HepG2 (cell line): Measurements from ENCODE around the gene TRPC1. TPM values are rescaled to one million over a fixed set of nuclear protein-coding genes. Genes with fewer than 3 reads are reported as not detected.

Experiments
- AGO1 ChIP-seq: fragments of 200-400 bp; formaldehyde crosslinking; IDR thresholded peaks from 2 replicates; pipeline ENCODE4 v1.6.1; 2017; ENCODE audit warnings: mild to moderate bottlenecking, low read depth, low read length, moderate library complexity; ENCODE audit not compliant: poor library complexity, severe bottlenecking
- ARHGAP35 ChIP-seq: sonication (generic); formaldehyde crosslinking; IDR thresholded peaks from 2 replicates; pipeline ENCODE4 v1.9.0; 2022; ENCODE audit warnings: mild to moderate bottlenecking, inconsistent platforms, moderate library complexity, missing genetic modification reagents, borderline replicate concordance
- CENPT ChIP-seq: sonication (generic); formaldehyde crosslinking; IDR thresholded peaks from 2 replicates; pipeline ENCODE4 v1.8.0; 2022; ENCODE audit warnings: low read depth, mild to moderate bottlenecking, moderate library complexity, missing genetic modification reagents
- DNMT1 ChIP-seq: sonication (generic); formaldehyde crosslinking; IDR thresholded peaks from 2 replicates; pipeline ENCODE4 v1.5.1; 2020; ENCODE audit warnings: mild to moderate bottlenecking, missing genetic modification reagents
- GATAD2A ChIP-seq: IDR thresholded peaks from 2 replicates; pipeline ENCODE4 v1.6.1; 2016
- LRRFIP1 ChIP-seq: sonication (generic); formaldehyde crosslinking; conservative IDR thresholded peaks from 2 replicates; pipeline ENCODE4 v1.4.0; 2020; ENCODE audit warnings: missing genetic modification reagents
- MED13 ChIP-seq: sonication (generic); formaldehyde crosslinking; IDR thresholded peaks from 2 replicates; pipeline ENCODE4 v1.5.0; 2020; ENCODE audit warnings: missing genetic modification reagents
- MIER2 ChIP-seq: IDR thresholded peaks from 2 replicates; pipeline ENCODE4 v1.6.1; 2016; ENCODE audit warnings: missing biosample characterization, missing genetic modification reagents
- NFE2L1 ChIP-seq: sonication (generic); formaldehyde crosslinking; IDR thresholded peaks from 2 replicates; pipeline ENCODE4 v1.4.0; 2020; ENCODE audit warnings: missing genetic modification reagents, mild to moderate bottlenecking, borderline replicate concordance
- PHF20 ChIP-seq: sonication (generic); formaldehyde crosslinking; IDR thresholded peaks from 2 replicates; pipeline ENCODE4 v1.5.0; 2020; ENCODE audit warnings: mild to moderate bottlenecking, missing genetic modification reagents
- RBM39 ChIP-seq: fragments of 200-400 bp; formaldehyde crosslinking; IDR thresholded peaks from one replicate; pipeline ENCODE4 v1.6.1; 2018; ENCODE audit warnings: antibody characterized with exemption, mild to moderate bottlenecking, low read depth, low read length; ENCODE audit not compliant: poor library complexity, severe bottlenecking
- RNF2 ChIP-seq: fragments of 450-650 bp; conservative IDR thresholded peaks from 2 replicates; pipeline ENCODE4 v1.6.1; 2016; ENCODE audit warnings: low read depth
- TCF12 ChIP-seq, 2 experiments: fragments of 450-650 bp in 1 of 2; sonication (generic) in 1 of 2; formaldehyde crosslinking in 1 of 2; IDR thresholded peaks; 2 replicates each; pipeline versions ENCODE4 v1.6.1 to v1.8.0; 2017 to 2022; ENCODE audit warnings: antibody characterized with exemption in 1 of 2, mild to moderate bottlenecking in 1 of 2, missing genetic modification reagents in 1 of 2, moderate library complexity in 1 of 2
- TFE3 ChIP-seq: IDR thresholded peaks from 2 replicates; pipeline ENCODE4 v1.6.1; 2016
- ZNF274 ChIP-seq: sonication (generic); formaldehyde crosslinking; IDR thresholded peaks from 2 replicates; pipeline ENCODE4 v1.5.1; 2020; ENCODE audit warnings: mild to moderate bottlenecking, missing genetic modification reagents
- ZNF335 ChIP-seq: sonication (generic); formaldehyde crosslinking; IDR thresholded peaks from 2 replicates; pipeline ENCODE4 v1.4.0; 2020; ENCODE audit warnings: missing genetic modification reagents
- ZNF354B ChIP-seq: sonication (generic); formaldehyde crosslinking; IDR thresholded peaks from 2 replicates; pipeline ENCODE4 v1.8.0; 2022; ENCODE audit warnings: mild to moderate bottlenecking, missing genetic modification reagents
- ZNF691 ChIP-seq: sonication (generic); formaldehyde crosslinking; IDR thresholded peaks from 2 replicates; pipeline ENCODE4 v1.4.0; 2020; ENCODE audit warnings: missing genetic modification reagents, low read depth, mild to moderate bottlenecking, borderline replicate concordance
- ZNF747 ChIP-seq: sonication (generic); formaldehyde crosslinking; IDR thresholded peaks from 2 replicates; pipeline ENCODE4 v1.8.1; 2023; ENCODE audit warnings: missing genetic modification reagents, mild to moderate bottlenecking, borderline replicate concordance
- polyA plus RNA-seq, 8 experiments: library from polyadenylated mRNA; depleted of rRNA in 3 of 8; stranded (reverse) in 7 of 8; unstranded in 1 of 8; fragments of >200 nt; fragmentation: Illumina TruSeq in 4 of 8; extraction: Trizol in 4 of 8; gene quantifications; 2 replicates each; pipeline versions ENCODE4 v1.2.1 to v1.2.3, GENCODE V29; 2011 to 2016; ENCODE audit warnings: low read depth in 4 of 8, missing spikeins in 1 of 8, mixed read lengths in 1 of 8; ENCODE audit not compliant: insufficient read depth in 1 of 8
- total RNA-seq, 5 experiments: library from RNA; depleted of rRNA; stranded (reverse); fragments of >200 nt; fragmentation: Illumina TruSeq; extraction: Trizol; gene quantifications; 2 replicates each; pipeline ENCODE4 v1.2.3, GENCODE V29; 2016; ENCODE audit warnings: low read depth in 1 of 5
- TF ChIP-seq, protein P1 (sequence below): IDR thresholded peaks from 2 replicates; pipeline ENCODE4 v1.6.1; 2012; ENCODE audit warnings: inconsistent platforms
- TF ChIP-seq, protein P2 (sequence below): sonication (generic); formaldehyde crosslinking; IDR thresholded peaks from 2 replicates; pipeline ENCODE4 v1.8.1; 2023; ENCODE audit warnings: mild to moderate bottlenecking, inconsistent platforms, moderate library complexity, missing genetic modification reagents, borderline replicate concordance
- TF ChIP-seq, protein P3 (sequence below): sonication (generic); formaldehyde crosslinking; IDR thresholded peaks from 2 replicates; pipeline ENCODE4 v1.5.1; 2020; ENCODE audit warnings: missing genetic modification reagents, mild to moderate bottlenecking, borderline replicate concordance

Gene TRPC1
- total and polyA plus RNA-seq, 2 of the 13 experiments (the other 11 are each of a cell fraction or from before 2014, with no cell fraction given) = 10.8 to 13.1 TPM

DNA sequence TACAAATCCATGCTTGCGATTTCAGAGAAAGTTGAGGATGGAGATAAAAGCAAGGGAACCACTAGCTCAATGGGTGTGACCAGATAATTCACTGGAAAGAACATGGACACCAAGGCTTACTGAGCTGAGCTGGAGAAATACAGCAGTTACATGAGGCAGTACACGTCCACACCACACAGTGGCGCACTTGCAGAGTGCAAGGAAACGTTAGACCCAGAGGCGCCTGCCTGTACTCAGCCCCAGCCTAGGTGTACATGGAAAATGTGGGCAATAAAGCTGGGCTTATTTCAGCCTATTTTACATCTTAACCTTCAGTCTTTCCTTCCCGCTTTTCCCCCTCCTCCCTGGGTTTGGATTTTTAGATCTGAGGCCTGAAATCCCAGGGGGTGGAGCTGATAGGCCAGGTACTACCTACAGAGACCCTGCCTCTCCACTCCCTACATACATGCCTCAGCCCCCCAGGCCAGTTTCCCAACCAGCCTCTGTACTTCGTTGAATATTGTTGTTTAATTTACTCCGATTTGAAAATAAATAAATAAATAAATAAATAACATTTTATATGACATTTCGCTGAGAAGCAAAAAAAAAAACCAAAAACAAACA is 105.0 kb downstream of the TRPC1 start (continued):
- TF ChIP-seq TFE3 (CRISPR knock-in tag) = 0 out of 2 replicates have a peak, but pooled peaks have one; percentile 39
- no peak for TF ChIP-seq CENPT (CRISPR knock-in tag)
- TF ChIP-seq MED13 = no peak
- TF ChIP-seq NFE2L1 (CRISPR knock-in tag) = no peak
- TF ChIP-seq, protein P1, sequence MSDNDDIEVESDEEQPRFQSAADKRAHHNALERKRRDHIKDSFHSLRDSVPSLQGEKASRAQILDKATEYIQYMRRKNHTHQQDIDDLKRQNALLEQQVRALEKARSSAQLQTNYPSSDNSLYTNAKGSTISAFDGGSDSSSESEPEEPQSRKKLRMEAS = 0 out of 2 replicates have a peak, but pooled peaks have one; percentile 22
- TF ChIP-seq PHF20 (CRISPR knock-in tag) = no peak
- TF ChIP-seq, protein P2, sequence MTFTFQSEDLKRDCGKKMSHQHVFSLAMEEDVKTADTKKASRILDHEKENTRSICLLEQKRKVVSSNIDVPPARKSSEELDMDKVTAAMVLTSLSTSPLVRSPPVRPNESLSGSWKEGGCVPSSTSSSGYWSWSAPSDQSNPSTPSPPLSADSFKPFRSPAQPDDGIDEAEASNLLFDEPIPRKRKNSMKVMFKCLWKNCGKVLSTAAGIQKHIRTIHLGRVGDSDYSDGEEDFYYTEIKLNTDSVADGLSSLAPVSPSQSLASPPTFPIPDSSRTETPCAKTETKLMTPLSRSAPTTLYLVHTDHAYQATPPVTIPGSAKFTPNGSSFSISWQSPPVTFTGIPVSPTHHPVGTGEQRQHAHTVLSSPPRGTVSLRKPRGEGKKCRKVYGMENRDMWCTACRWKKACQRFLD (CRISPR knock-in tag) = no peak
- no peak for TF ChIP-seq ARHGAP35 (CRISPR knock-in tag)
- TF ChIP-seq AGO1 = no peak
- peak; percentile 61 for TF ChIP-seq GATAD2A (CRISPR knock-in tag)
- no peak for TF ChIP-seq ZNF274 (CRISPR knock-in tag)
- TF ChIP-seq TCF12 (IDR thresholded peaks at IDR 0.05) = no peak
- TF ChIP-seq TCF12 (CRISPR knock-in tag; IDR thresholded peaks at IDR 0.05) = no peak
- no peak for TF ChIP-seq LRRFIP1 (CRISPR knock-in tag)
- no peak for TF ChIP-seq RBM39
- no peak for TF ChIP-seq ZNF335 (CRISPR knock-in tag)
- no peak for TF ChIP-seq ZNF747 (CRISPR knock-in tag)
- TF ChIP-seq, protein P3, sequence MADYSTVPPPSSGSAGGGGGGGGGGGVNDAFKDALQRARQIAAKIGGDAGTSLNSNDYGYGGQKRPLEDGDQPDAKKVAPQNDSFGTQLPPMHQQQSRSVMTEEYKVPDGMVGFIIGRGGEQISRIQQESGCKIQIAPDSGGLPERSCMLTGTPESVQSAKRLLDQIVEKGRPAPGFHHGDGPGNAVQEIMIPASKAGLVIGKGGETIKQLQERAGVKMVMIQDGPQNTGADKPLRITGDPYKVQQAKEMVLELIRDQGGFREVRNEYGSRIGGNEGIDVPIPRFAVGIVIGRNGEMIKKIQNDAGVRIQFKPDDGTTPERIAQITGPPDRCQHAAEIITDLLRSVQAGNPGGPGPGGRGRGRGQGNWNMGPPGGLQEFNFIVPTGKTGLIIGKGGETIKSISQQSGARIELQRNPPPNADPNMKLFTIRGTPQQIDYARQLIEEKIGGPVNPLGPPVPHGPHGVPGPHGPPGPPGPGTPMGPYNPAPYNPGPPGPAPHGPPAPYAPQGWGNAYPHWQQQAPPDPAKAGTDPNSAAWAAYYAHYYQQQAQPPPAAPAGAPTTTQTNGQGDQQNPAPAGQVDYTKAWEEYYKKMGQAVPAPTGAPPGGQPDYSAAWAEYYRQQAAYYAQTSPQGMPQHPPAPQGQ (CRISPR knock-in tag) = no peak
- TF ChIP-seq ZNF691 (CRISPR knock-in tag) = no peak
- TF ChIP-seq ZNF354B = no peak
- TF ChIP-seq RNF2 = no peak
- no peak for TF ChIP-seq DNMT1 (CRISPR knock-in tag)
- peak; percentile 76 for TF ChIP-seq MIER2 (CRISPR knock-in tag)
